ENCODE results near the gene USP36. TPM values are rescaled to one million over a fixed set of nuclear protein-coding genes. Genes with fewer than 3 reads are reported as not detected.

Gene USP36
- total RNA-seq, 2 experiments from 2014 or later: 489 to 494 TPM

GRCh38 chr17:78883089-78883532, 42.5 kb upstream of the USP36 start:
- TF ChIP-seq CTCF (IDR thresholded peaks at IDR 0.05): no peak
- H3K4me3 Mint-ChIP-seq: peak overlapping the region; percentile 25
- DNase-seq (peak in 3 of 14 experiments; percentile 22 to 76 (median 66)), ATAC-seq (ENCODE audit: poor library complexity) (peak; percentile 8)
- no peaks in the 10 kb centered on the region for H3K36me3 ChIP-seq (ENCODE audit: insufficient read depth, low read length)
- intact Hi-C loops (cut with DNase I, micrococcal nuclease): loop anchor here in 1 of 2 experiments (5.0 kb wide), 1 partner anchor 39 kb away; no protein-coding TSS in a partner anchor
- POLR2A ChIA-PET: interaction anchor here (0.6 kb wide), 1 partner anchor 7 kb away, joined by 3 read pairs; no protein-coding TSS in a partner anchor
- H3K4me1 ChIP-seq (ENCODE audit: insufficient read depth, low read length): peaks cover 33% of the 10 kb centered on the region
- H3K9me3 Mint-ChIP-seq: no peaks in the 10 kb centered on the region
- peaks cover 37% of the 10 kb centered on the region for H3K4me1 Mint-ChIP-seq (ENCODE audit: low read depth)
- no peaks in the 10 kb centered on the region for H3K9me3 ChIP-seq (ENCODE audit: control insufficient read depth in 1 of 2, insufficient read depth in 1 of 2, low read length in 2 of 2)
- no peak overlapping the region for H3K27ac ChIP-seq (ENCODE audit: low read depth in 1 of 2, low read length in 2 of 2)
- H3K27me3 Mint-ChIP-seq: no peaks in the 10 kb centered on the region
- CTCF ChIA-PET: no interaction called here
- peaks cover 0 to 4% of the 10 kb centered on the region in 2 experiments for H3K27me3 ChIP-seq (ENCODE audit: control insufficient read depth in 1 of 2, insufficient read depth in 2 of 2, low read length in 2 of 2)
- H3K36me3 Mint-ChIP-seq (ENCODE audit: low read depth): no peaks in the 10 kb centered on the region
- no peak overlapping the region for H3K27ac Mint-ChIP-seq
- H3K4me3 ChIP-seq (ENCODE audit: low read length): no peak overlapping the region

- no peak for TF ChIP-seq CTCF (IDR thresholded peaks at IDR 0.05)
- CTCF ChIA-PET: no interaction called here
- POLR2A ChIA-PET: interaction anchor here (0.6 kb wide), 1 partner anchor 8 kb away, joined by 3 read pairs; no protein-coding TSS in a partner anchor
- peaks cover 37% of the 10 kb centered on the region for H3K4me1 Mint-ChIP-seq (ENCODE audit: low read depth)
- no peak overlapping the region for H3K27ac ChIP-seq (ENCODE audit: low read depth in 1 of 2, low read length in 2 of 2)
- peaks cover 33% of the 10 kb centered on the region for H3K4me1 ChIP-seq (ENCODE audit: insufficient read depth, low read length)
- no peaks in the 10 kb centered on the region for H3K9me3 Mint-ChIP-seq
- DNase-seq (peak in 2 of 14 experiments; percentile 39 to 43), ATAC-seq (ENCODE audit: poor library complexity) (no peak)
- H3K36me3 ChIP-seq (ENCODE audit: insufficient read depth, low read length): no peaks in the 10 kb centered on the region
- H3K27ac Mint-ChIP-seq: no peak overlapping the region
- peaks cover 0 to 4% of the 10 kb centered on the region in 2 experiments for H3K27me3 ChIP-seq (ENCODE audit: control insufficient read depth in 1 of 2, insufficient read depth in 2 of 2, low read length in 2 of 2)
- H3K4me3 ChIP-seq (ENCODE audit: low read length): no peak overlapping the region
- H3K27me3 Mint-ChIP-seq: no peaks in the 10 kb centered on the region
- no peaks in the 10 kb centered on the region for H3K36me3 Mint-ChIP-seq (ENCODE audit: low read depth)
- H3K4me3 Mint-ChIP-seq: no peak overlapping the region
- no peaks in the 10 kb centered on the region for H3K9me3 ChIP-seq (ENCODE audit: control insufficient read depth in 1 of 2, insufficient read depth in 1 of 2, low read length in 2 of 2)
- intact Hi-C loops (cut with DNase I, micrococcal nuclease): loop anchor here in 1 of 2 experiments (5.0 kb wide), 1 partner anchor 40 kb away; no protein-coding TSS in a partner anchor
Observed at GRCh38 chr17:78882540-78883088, 42.0 kb upstream of the USP36 start.

GRCh38 chr17:78879635-78880186, 39.1 kb upstream of the USP36 start:
- H3K27ac Mint-ChIP-seq: peak overlapping the region; percentile 87
- no peaks in the 10 kb centered on the region for H3K36me3 Mint-ChIP-seq (ENCODE audit: low read depth)
- POLR2A ChIA-PET: no interaction called here
- Histone ChIP-seq H3K36me3 (ENCODE audit: insufficient read depth, low read length) (no peaks in the 10 kb centered on the region), H3K9me3 (ENCODE audit: control insufficient read depth in 1 of 2, insufficient read depth in 1 of 2, low read length in 2 of 2) (no peaks in the 10 kb centered on the region), H3K4me1 (ENCODE audit: insufficient read depth, low read length) (peaks cover 33% of the 10 kb centered on the region), H3K27ac (ENCODE audit: low read depth in 1 of 2, low read length in 2 of 2) (peak overlapping the region in 1 of 2 donors; percentile 29), H3K4me3 (ENCODE audit: low read length) (peak overlapping the region; percentile 37), H3K27me3 (ENCODE audit: control insufficient read depth in 1 of 2, insufficient read depth in 2 of 2, low read length in 2 of 2) (peaks cover 0 to 4% of the 10 kb centered on the region in 2 experiments)
- peaks cover 39% of the 10 kb centered on the region for H3K4me1 Mint-ChIP-seq (ENCODE audit: low read depth)
- H3K9me3 Mint-ChIP-seq: no peaks in the 10 kb centered on the region
- peak in 10 of 14 experiments; percentile 2 to 73 (median 29) for DNase-seq
- TF ChIP-seq CTCF (IDR thresholded peaks at IDR 0.05): no peak
- CTCF ChIA-PET: no interaction called here
- peak overlapping the region; percentile 83 for H3K4me3 Mint-ChIP-seq
- intact Hi-C loops (cut with DNase I, micrococcal nuclease): loop anchor here in 1 of 2 experiments (5.0 kb wide), 1 partner anchor 43 kb away; no protein-coding TSS in a partner anchor
- H3K27me3 Mint-ChIP-seq: peaks cover 6% of the 10 kb centered on the region
- ATAC-seq (ENCODE audit: poor library complexity): peak; percentile 67

Data from CD4-positive, alpha-beta T cell (primary cell).